ENCODE data around the gene VTN.

DNA sequence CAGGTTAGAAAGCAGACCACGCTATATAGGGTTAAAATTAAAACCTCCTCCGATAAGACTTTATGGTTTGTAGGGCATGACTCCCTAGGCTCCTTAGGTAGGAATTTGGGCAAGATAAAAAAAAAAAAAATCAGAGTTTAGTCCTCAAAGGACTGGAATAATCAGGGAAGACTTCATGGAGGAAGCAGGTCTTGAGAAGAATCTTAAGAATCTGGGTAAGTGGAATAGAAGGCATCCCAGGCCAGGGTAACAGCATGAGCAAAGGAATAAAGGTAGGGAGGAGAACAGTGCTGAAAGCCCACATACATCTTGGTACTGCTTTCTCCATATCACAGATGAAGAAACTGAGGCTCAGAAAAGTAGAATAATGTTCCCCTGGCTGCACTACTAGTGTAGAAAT lies 20.5 kb upstream of the VTN start:
- TF ChIP-seq, protein P1, sequence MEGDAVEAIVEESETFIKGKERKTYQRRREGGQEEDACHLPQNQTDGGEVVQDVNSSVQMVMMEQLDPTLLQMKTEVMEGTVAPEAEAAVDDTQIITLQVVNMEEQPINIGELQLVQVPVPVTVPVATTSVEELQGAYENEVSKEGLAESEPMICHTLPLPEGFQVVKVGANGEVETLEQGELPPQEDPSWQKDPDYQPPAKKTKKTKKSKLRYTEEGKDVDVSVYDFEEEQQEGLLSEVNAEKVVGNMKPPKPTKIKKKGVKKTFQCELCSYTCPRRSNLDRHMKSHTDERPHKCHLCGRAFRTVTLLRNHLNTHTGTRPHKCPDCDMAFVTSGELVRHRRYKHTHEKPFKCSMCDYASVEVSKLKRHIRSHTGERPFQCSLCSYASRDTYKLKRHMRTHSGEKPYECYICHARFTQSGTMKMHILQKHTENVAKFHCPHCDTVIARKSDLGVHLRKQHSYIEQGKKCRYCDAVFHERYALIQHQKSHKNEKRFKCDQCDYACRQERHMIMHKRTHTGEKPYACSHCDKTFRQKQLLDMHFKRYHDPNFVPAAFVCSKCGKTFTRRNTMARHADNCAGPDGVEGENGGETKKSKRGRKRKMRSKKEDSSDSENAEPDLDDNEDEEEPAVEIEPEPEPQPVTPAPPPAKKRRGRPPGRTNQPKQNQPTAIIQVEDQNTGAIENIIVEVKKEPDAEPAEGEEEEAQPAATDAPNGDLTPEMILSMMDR (IDR thresholded peaks at IDR 0.05): no peak
- TF ChIP-seq POLR2A (IDR thresholded peaks at IDR 0.05): no peak

All from upper lobe of left lung (tissue), 4 donors.